Activated CD4-positive, alpha-beta T cell treated with anti-CD3 and anti-CD28 coated beads, Interleukin-2, amount 50 U/mL, for 1 hour (primary cell): ENCODE results near the gene PSMA8.
"Not testable (repeated sequence)": the region's sequence is repeated elsewhere in the genome, so short reads cannot be mapped to it uniquely, and the experiment has no call there.

Source experiments
- DNase-seq: peaks from one replicate; pipeline ENCODE4 v3.0.0-alpha.2; 2020

Gene PSMA8

GRCh38 chr18:26133652-26134051 is at the start of gene PSMA8:
Gene PSMA8, plus strand, starts transcription at chr18:26133869. Its CDS starts 97 bp downstream, at chr18:26133966.
- peak; percentile 43 for DNase-seq

GRCh38 chr18:26085056-26085455 is 48.6 kb upstream of the PSMA8 start:
- DNase-seq, result no peak

- no peak for DNase-seq
Observed at GRCh38 chr18:26086959-26087358, 46.7 kb upstream of the PSMA8 start.

DNA sequence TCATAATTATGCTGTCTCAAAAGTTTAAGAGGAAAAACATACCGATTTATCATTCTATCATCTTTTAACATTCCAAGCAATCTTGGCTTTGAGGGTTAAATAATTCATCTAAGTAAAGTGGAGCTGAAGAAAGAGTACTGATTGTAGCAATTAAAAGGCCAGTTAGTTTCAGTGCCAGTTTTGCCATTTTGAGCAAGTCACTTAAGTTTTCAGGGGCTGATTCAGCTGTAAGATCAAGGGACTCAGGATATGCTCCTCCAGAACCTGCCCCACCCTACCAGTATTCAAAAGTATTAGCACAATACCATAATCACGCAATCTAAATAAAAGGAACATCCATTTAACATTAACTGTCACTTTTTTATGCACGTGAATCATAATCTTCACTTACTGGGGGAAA is 45.2 kb upstream of the PSMA8 start:
- DNase-seq, result no peak

GRCh38 chr18:26089293-26090129 is 44.2 kb upstream of the PSMA8 start:
- no peak for DNase-seq

- DNase-seq, result peak; percentile 86
Observed at GRCh38 chr18:26090130-26091046, 43.3 kb upstream of the PSMA8 start, which contains the start of gene SS18. Gene SS18, minus strand, starts transcription at chr18:26090613. Its CDS starts 44 bp downstream, at chr18:26090569.

- no peak for DNase-seq
Observed at GRCh38 chr18:26091047-26091630, 42.5 kb upstream of the PSMA8 start.

DNA sequence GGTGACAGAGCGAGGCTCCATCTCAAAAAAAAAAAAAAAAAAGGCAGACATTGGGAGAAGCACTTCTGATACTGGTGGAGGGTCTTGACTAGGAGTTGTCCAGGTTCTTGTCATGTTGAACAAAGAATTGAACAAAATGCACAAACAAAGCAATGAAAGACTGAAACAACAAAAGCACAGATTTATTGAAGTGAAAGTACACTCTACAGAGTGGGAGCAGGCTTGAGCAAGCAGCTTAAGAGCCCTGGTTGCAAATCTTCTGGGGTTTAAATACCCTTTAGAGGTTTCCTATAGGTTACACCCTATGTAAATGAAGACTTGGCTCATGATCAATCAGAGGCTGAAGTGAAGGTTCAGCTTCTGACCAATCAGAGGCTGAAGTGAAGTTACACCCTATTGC is 36.8 kb upstream of the PSMA8 start:
- DNase-seq, result no peak

DNA sequence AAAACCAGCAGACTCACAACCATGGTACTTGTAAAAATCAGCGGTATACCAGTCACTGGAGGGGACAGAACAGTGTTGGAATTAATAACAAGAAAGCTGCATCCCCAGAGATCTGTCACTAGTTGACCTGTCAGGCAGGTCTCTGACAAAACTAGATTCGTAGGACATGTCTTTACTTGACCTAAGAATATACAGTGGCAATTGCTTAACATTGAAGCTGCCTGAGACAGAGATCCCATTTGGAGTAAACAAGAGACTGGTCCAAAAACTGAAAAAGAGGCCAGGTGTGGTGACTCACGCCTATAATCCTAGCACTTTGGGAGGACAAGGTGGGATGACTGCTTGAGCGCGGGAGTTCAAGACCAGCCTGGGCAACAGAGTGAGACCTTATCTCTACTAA is 36.1 kb upstream of the PSMA8 start:
- DNase-seq, result no peak

DNA sequence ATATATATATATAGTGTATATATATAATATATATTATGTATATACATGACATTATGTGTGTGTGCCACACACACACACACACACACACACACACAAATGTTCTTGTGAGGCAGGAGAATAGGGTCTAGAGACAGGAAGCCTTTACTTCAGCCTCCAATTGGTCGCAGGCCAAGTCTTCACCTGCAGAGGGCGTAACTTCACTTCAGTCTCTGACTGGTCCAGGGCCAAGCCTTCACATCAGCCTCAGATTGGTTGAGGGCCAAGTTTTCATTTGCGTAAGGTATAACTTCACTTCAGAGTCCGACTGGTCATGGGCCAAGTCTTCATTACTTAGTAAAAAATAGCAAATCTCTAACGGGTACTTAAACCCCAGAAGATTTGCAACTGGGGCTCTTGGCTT is 30.1 kb upstream of the PSMA8 start:
- peak; percentile 24 for DNase-seq

DNA sequence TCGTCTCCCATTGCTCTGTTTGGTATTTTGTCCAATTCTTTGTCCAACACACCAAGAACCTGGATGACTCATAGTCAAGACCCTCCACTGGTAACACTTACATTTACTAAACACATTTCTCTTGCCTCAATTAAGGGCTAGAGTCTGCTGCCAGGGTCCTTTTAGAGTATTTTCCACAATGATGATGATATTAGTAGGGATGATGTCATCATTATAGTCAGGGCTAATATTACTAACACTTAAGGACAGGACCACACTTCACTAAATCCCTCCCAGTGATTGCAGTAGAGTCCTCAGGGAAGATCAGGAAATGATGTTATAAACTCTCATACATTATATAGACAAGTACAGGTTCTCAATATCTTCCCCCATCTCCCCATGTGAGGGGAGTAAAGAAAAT is 29.6 kb upstream of the PSMA8 start:
- no peak for DNase-seq

DNA sequence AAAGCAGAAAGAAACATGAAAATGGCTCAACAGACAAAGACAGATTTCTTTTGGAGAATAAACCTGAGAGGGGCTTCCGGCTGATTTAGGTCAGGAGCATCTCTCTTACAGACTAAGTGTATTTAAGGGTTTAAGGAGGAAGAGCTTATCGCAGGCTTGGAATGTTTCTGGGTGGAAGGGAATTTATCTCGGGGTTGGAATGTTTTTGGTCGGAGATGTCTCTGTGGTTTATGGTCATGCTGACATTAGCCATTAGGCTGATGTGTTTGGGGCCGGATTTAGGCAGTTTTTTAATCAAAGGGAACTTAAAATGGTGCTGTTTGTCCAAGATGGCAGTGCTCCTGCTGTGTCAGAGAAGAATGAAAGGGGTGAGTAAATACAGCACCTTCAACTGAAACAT is 14.4 kb upstream of the PSMA8 start:
- no peak for DNase-seq

- no peak for DNase-seq
Observed at GRCh38 chr18:26121476-26121875, 12.2 kb upstream of the PSMA8 start.

DNA sequence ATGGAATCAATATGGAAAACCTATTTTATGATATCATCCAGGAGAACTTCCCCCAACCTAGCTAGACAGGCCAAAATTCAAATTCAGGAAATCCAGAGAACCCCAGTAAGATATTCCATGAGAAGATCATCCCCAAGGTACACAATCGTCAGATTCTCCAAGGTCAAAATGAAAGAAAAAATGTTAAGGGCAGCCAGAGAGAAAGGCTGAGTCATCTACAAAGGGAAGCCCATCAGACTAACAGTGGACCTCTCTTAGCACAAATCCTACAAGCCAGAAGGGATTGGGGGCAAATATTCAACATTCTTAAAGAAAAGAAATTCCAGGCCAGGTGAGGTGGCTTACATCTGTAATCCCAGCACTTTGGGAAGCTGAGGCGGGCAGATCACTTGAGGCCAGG is 11.7 kb upstream of the PSMA8 start:
- DNase-seq, result not testable (repeated sequence)

DNA sequence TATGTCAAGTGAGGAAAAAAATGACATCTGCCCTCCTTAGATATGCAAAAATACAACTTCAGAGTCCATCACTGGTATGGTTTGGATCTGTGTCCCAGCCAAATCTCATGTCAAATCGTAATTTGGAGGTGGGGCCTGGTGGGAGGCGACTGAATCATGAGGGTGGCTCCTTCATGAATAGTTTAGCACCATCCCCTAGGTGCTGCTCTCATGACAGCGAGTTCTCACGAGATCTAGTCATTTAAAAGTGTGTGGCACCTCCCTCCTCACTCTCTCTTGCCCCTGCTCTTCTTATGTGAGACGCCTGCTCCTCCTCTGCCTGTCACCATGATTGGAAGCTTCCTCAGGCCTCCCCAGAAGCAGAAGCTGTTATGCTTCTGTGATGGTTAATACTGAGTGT is 5.9 kb upstream of the PSMA8 start:
- DNase-seq, result no peak

- not testable (repeated sequence) for DNase-seq
Observed at GRCh38 chr18:26128192-26128591, 5.5 kb upstream of the PSMA8 start.

DNA sequence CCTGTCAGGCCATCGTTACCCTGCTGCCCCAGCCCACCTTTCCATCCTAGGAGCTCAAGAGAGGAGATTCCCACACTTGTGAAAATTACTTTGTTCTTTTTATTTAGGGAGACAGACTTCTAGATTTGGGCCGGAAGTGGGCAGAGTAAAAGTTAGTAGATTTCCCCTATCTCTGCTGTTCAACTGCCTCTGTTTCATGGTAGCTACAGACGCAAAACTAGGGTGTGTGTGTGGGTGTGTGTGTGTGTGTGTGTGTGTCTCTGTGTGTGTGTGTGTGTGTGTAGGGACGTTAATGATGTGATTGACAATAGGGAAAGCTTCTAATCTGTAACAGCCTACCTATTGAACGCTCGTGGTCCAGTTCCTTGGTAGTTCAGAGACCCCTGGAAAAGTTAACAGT is 438 bp downstream of the PSMA8 start:
- no peak for DNase-seq

DNA sequence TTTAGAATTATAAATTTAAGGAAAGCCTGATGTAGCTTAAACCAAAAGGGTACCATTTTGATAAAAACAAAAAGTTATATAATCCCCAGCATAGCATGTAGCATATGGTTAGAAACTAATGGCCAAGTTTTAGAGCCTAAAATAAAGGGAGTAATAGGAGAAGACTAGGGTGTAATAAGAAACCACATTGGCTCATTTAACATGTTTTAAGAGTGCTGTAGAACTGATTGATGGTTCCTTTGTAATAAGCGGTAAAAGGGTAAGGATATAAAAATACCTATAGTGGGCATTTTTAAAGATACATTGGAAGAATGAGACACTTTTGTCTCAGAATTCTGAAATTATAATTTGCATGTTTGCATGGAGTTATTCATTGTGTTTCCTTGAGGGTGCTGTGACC is 1.9 kb downstream of the PSMA8 start:
- no peak for DNase-seq

DNA sequence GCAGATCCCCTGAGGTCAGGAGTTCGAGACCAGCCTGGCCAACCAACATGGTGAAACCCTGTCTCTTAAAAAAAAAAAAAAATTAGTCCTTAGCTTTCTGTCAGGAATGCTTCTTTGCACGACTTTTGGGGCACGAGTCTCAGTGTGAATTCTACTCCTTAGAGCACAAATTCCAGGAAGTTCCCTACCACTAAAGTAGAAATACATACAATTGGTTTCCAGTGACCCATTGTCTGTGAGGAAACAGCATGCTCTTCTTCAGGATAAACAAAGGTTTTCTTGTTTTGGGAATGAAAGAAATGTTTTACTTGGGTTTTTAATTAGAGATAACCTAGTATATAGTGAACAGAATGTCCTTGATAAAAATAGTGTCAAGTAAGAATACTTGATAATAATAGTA is 23.7 kb downstream of the PSMA8 start:
- no peak for DNase-seq

- DNase-seq, result no peak
Observed at GRCh38 chr18:26159353-26159752, 25.7 kb downstream of the PSMA8 start.

DNA sequence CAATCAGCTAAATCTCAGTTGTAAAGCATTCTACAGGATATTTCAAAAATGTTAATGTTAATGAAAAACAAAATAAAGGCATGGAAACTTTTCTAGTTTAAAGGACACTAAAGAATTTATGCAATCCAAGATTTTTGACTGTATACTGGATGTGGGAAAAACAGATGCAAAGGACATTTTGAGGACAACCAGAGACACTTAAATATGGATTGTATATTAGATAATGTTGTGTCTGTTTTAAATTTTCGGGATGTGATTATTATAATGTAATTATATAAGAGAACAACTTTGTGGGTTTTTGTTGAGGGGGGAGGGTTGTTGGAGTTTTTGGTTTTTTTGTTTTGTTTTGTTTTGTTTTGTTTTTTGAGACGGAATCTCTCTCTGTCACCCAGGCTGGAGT is 30.9 kb downstream of the PSMA8 start:
- no peak for DNase-seq

GRCh38 chr18:26167592-26167991 is 33.9 kb downstream of the PSMA8 start:
- DNase-seq, result not testable (repeated sequence)

DNA sequence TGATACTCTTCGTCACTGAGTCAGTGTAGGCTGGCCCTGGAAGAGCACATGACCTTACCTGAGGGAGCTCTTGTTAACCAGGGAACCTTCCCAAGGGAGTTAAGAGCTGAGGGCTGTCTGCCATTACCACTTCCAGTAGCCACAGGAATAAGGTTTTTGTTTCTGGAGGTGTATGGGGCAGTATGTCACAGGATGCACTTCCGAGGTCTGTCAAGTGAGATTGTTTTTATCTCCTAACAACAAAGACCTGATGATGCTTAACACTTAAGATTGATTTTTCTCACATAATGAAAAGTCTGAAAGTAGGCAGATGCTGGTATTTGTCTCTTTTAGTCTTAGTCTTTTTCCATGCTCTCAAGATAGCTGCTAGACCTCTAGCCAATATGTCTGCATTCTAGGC is 41.8 kb downstream of the PSMA8 start:
- DNase-seq, result no peak
